ENCODE results near the gene BDNF. TPM values are rescaled to one million over a fixed set of nuclear protein-coding genes. Genes with fewer than 3 reads are reported as not detected.

Gene BDNF
- polyA plus RNA-seq, 1 experiment = 85.6 TPM

- TF ChIP-seq CTCF (IDR thresholded peaks at IDR 0.05; ENCODE audit: low read depth, low read length) = no peak
- Histone ChIP-seq H3K4me3 (ENCODE audit: low read depth, low read length) (no peak overlapping the region), H3K9me3 (ENCODE audit: control insufficient read depth, insufficient read depth, low read length) (no peaks in the 10 kb centered on the region), H3K27me3 (ENCODE audit: control insufficient read depth, insufficient read depth, low read length) (no peaks in the 10 kb centered on the region), H3K27ac (ENCODE audit: low read depth, low read length) (no peak overlapping the region)
- CTCF ChIA-PET = no interaction called here
- POLR2A ChIA-PET = no interaction called here
- no peak for DNase-seq (ENCODE audit: low read depth, low spot score)
These were observed 94.8 kb downstream of the BDNF start for GRCh38 chr11:27605422-27605821.

Other genes with a start within 250 kb of the BDNF start
- 4.2 and 5.8 TPM in 2 replicates for gene LGR4, start 227.7 kb downstream of the BDNF start, polyA plus RNA-seq (2011; rRNA removed)
- gene LIN7C, start 193.7 kb downstream of the BDNF start, polyA plus RNA-seq (2011; rRNA removed) = 16.9 and 22.8 TPM in 2 replicates

Data from AG04450 (cell line).